Measurements from ENCODE around the gene ASTL.

Gene ASTL

DNA sequence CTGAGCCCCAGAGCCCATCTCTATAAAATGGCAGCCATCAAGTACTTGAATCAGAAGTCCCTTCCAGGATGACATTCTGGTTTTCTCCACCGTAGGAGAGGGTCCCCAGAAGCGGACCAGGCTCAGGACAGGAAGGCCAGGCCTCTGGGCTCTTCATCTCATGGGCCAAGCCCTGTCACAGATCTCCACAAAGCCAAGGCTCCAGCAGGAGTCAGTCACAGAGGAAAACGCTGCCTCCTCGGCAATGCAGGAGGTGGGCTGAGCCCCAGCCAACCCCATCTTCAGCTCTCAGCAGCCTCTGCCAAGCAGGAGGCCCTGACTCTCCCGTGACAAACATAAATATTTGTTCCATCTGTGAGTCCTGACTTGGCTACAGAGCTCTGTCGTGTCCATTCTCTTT lies 64.1 kb downstream of the ASTL start:
- no peak for DNase-seq

DNA sequence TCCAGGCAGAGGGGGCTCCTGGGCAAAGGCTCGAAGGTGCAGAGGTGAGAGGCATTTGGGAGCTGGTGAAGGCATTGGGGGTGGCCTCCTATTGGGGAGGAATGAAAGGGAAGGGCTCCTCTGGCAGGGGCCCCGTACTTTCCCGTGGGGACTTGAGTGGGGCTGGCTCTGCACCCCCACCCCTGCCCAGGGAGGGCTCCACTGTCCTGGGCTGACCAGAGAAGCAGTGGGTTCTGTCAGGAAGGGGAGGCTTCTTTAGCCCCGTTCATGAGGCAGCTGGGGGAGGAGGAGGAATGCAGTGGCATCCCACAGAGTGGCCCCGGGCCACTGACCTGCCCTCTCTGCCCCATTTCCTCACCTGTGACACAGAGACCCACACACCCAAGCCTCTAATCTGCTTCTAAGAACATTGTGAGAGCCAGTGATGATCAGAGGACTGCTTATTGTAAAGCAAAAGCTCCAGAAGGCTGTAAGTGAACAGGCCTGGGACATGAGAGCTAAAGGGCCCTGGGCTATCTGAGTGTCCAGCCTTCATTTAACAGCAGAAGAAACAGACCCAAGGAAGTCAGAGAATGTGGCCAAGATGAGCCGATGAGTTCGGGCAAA lies 65.0 kb downstream of the ASTL start:
- no peak for DNase-seq

All from DMS 273 treated with DMSO at 0.1 percent for 48 hours (cell line).